HFFc6 (cell line): ENCODE data around the gene RPL28. TPM values are rescaled to one million over a fixed set of nuclear protein-coding genes. Genes with fewer than 3 reads are reported as not detected.

Experiments used
- DNase-seq: peaks from one replicate; pipeline ENCODE4 v3.0.0-alpha.2; 2018
- H3K27ac Mint-ChIP-seq: 2 replicates; pipeline ENCODE4 v1.8.0; 2020; ENCODE audit warnings: mild to moderate bottlenecking, mixed read lengths
- H3K27me3 Mint-ChIP-seq: 2 replicates; pipeline ENCODE4 v1.8.0; 2021; ENCODE audit warnings: mild to moderate bottlenecking, moderate library complexity, mixed read lengths; ENCODE audit not compliant: insufficient read depth
- H3K36me3 Mint-ChIP-seq: 2 replicates; pipeline ENCODE4 v1.8.0; 2021; ENCODE audit warnings: low read depth, mixed read lengths
- H3K4me1 Mint-ChIP-seq: 2 replicates; pipeline ENCODE4 v1.8.0; 2020; ENCODE audit warnings: low read depth, mixed read lengths
- H3K4me3 Mint-ChIP-seq: 2 replicates; pipeline ENCODE4 v1.8.0; 2020; ENCODE audit warnings: mild to moderate bottlenecking, moderate library complexity, mixed read lengths
- H3K9me3 Mint-ChIP-seq: 2 replicates; pipeline ENCODE4 v1.8.0; 2020; ENCODE audit warnings: mild to moderate bottlenecking, mixed read lengths
- total RNA-seq, 6 experiments: library from RNA; stranded (reverse); fragmentation: NEBNext Ultra II Directional; extraction: Animal tissue kit (Norgen Biotek cat#: 25700); gene quantifications; 2 replicates in 1 of 6; 3 replicates in 5 of 6; pipeline ENCODE4 v1.2.3, GENCODE V29; 2021
- TF ChIP-seq, protein P1 (sequence below): fragments of 200-600 bp; sonication (generic); IDR thresholded peaks from 2 replicates; pipeline ENCODE4 v1.5.0; 2021; ENCODE audit warnings: antibody characterized with exemption, mild to moderate bottlenecking

RPL28 gene
- total RNA-seq, 6 experiments from 2014 or later: 2,082 to 2,537 (median 2,362) TPM

DNA sequence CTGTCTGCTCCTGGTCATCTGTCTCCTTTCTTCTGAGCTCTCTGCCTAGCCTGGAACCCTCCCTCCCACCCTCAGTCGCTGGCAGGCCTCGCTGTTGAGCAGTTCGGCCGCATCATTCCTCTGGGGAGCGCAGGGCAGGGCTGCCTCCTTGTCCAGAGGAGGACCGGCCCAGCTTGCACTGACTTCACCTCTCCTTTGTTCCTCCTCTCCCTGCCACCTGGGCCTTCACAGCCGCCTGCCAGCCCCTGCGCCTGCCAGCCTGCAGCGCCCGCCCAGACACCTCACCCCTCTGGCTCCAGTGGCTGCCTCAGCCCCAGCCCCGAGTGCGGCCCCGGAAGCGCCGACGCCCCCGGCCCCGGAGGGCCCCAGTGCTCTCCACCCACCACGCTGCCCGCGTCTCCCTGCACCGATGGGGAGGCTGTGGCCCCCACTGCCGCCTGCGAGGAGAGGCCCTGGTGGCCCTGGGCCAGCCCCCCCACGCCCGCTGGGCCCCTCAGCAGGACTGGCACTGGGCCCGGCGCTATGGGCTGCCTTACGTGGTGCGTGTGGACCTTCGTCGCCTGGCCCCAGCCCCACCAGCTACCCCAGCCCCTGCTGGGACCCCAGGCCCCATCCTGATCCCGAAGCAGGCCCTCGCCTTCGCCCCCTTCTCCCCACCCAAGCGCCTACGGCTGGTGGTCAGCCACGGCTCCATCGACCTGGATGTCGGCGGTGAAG lies 38.8 kb upstream of the RPL28 start:
- no peak overlapping the region for H3K4me3 Mint-ChIP-seq
- H3K36me3 Mint-ChIP-seq: no peaks in the 10 kb centered on the region; the same call in 1 of the 2 replicates
- H3K4me1 Mint-ChIP-seq: peaks cover 11% of the 10 kb centered on the region
- no peak overlapping the region for H3K27ac Mint-ChIP-seq
- peaks cover 6% of the 10 kb centered on the region for H3K27me3 Mint-ChIP-seq
- no peak for DNase-seq
- no peaks in the 10 kb centered on the region for H3K9me3 Mint-ChIP-seq
- TF ChIP-seq, protein P1, sequence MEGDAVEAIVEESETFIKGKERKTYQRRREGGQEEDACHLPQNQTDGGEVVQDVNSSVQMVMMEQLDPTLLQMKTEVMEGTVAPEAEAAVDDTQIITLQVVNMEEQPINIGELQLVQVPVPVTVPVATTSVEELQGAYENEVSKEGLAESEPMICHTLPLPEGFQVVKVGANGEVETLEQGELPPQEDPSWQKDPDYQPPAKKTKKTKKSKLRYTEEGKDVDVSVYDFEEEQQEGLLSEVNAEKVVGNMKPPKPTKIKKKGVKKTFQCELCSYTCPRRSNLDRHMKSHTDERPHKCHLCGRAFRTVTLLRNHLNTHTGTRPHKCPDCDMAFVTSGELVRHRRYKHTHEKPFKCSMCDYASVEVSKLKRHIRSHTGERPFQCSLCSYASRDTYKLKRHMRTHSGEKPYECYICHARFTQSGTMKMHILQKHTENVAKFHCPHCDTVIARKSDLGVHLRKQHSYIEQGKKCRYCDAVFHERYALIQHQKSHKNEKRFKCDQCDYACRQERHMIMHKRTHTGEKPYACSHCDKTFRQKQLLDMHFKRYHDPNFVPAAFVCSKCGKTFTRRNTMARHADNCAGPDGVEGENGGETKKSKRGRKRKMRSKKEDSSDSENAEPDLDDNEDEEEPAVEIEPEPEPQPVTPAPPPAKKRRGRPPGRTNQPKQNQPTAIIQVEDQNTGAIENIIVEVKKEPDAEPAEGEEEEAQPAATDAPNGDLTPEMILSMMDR: no peak

DNA sequence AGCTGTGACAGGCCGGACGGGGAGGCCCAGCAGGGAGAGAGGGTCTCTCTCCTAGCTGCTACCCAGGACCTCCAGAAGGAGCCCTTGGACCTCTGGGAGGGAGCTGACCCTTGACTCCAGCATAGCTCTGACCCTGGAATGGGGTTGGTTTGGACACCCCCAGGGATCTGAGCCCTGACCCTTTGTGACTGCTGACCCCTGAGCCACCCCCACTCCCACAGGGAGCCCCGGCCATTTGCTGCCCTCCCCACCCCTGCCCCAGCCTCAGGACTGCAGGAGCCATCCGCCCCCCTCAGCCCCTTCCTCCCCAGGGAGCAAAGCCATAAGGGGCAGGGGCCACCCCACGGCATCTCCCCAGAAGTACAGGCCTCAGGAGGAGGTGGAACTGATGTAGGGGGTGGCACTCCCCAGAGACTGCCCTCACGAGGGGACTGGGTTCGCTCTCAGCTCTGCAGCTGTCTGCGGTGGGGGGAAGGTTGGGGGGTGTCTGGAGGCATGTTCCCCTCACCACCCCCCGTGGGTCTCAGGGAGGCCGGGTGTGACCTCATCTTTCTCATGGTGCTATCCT lies 38.2 kb upstream of the RPL28 start:
- TF ChIP-seq, protein P1: no peak
- Mint-ChIP-seq H3K27me3 (peaks cover 8% of the 10 kb centered on the region), H3K36me3 (no peaks in the 10 kb centered on the region; the same call in 1 of the 2 replicates), H3K4me3 (no peak overlapping the region), H3K27ac (no peak overlapping the region), H3K4me1 (peaks cover 11% of the 10 kb centered on the region), H3K9me3 (no peaks in the 10 kb centered on the region)
- no peak for DNase-seq

DNA sequence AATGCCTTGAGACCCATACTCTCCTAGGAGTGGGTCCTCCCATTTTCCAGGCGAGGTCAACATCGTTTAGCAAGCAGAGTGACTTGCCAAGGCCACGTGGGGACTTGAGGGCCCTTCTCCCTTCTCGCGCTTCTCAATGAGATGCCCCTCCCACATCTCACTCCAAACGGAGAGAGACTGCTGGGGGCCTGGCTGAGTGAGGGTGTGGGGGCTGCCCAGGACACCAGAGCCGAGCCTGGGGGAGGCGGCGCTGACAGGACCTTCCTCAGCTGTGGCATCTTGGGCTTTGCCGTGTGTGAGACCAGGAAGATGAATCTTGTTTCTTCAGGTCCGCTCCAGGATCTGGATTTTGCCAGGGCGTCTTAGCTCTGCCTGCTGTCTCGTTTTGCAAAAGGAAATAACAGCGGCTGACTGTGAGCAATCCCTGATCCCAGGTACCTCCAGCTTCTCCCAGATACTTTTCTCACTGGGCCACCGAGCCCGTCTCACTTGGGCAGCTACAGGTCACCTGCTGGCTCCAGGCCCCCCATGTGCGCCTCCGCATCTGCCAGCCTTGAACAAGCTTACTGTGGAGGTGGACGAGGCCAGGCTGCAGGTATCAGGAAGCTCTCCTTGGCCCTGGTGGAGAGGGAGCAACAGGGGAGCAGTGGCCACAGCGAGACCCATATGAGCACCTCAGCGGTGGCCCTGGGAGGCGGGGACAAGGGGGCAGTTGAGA lies 37.3 kb upstream of the RPL28 start:
- no peak overlapping the region for H3K4me3 Mint-ChIP-seq
- H3K36me3 Mint-ChIP-seq: no peaks in the 10 kb centered on the region; the same call in 1 of the 2 replicates
- peaks cover 12% of the 10 kb centered on the region for H3K27me3 Mint-ChIP-seq
- no peak for DNase-seq
- H3K27ac Mint-ChIP-seq: no peak overlapping the region
- H3K4me1 Mint-ChIP-seq: peaks cover 11% of the 10 kb centered on the region
- H3K9me3 Mint-ChIP-seq: no peaks in the 10 kb centered on the region
- TF ChIP-seq, protein P1: no peak

DNA sequence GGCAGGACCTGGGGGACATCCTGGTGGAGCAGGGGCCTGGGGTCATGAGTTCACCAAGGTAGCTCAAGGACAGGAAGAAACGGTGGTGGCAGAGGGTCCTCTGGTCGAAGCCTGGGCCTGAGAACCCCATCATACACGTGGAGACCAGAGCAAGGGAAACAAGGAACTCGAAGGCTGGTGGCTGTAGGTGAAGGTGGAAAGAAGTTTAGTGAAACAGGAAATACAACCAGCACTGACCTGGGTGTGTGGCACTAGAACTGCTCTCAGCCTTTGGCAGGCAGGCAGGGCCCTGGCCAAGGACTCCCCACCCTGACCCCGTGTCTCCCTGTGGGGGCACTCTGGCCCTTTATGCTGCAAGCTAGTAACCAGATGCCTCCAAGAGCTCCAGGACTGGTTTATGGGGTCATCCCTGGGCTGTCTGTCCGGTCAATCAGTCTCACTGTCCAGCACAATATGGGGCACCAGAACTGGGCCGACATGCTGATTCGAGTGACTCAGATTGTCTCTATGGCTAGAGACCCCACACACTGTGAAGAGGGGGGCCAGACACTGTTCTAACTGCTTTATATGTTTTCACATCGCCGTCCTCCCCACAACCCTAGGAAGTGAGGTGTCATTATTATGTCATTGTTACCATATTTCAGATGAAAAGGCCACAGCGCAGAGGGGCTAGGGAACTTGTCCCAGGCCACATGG lies 35.0 kb upstream of the RPL28 start:
- no peak for DNase-seq
- no peaks in the 10 kb centered on the region for H3K36me3 Mint-ChIP-seq
- no peaks in the 10 kb centered on the region for H3K9me3 Mint-ChIP-seq
- H3K4me1 Mint-ChIP-seq: peaks cover under 1% of the 10 kb centered on the region; the same call in 1 of the 2 replicates
- peaks cover 12% of the 10 kb centered on the region for H3K27me3 Mint-ChIP-seq
- TF ChIP-seq, protein P1: no peak
- no peak overlapping the region for H3K27ac Mint-ChIP-seq
- H3K4me3 Mint-ChIP-seq: no peak overlapping the region

DNA sequence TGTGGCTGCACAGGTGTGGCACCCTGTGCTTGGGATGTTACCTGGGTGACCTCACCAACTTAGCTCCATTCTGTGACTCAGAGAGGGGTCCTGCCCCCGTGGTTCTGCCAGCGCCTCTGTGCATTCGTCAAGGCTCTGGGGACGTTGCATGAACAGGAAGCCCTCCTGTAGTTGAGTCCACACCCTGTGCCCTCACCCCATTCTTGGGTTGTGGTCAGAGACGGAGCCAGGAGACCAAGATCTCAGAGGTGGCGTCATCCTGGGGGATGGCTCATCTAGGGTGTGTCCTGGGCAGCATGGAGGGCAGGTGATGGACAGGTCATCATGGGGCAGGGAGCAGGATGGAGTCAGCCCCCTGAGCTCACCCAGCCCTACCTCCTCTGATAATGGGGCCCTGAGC lies 33.7 kb upstream of the RPL28 start:
- H3K27me3 Mint-ChIP-seq: peaks cover 16% of the 10 kb centered on the region

More for the DNA sequence above, 33.7 kb upstream of the RPL28 start:
- Mint-ChIP-seq H3K36me3 (no peaks in the 10 kb centered on the region), H3K27ac (no peak overlapping the region), H3K4me3 (no peak overlapping the region), H3K9me3 (no peaks in the 10 kb centered on the region), H3K4me1 (no peaks in the 10 kb centered on the region)
- DNase-seq: no peak
- TF ChIP-seq, protein P1: no peak
